Left hindlimb (tissue), 1 donor: Measurements from ENCODE around the gene KRTAP9-4.
"Not testable (repeated sequence)": the region's sequence is repeated elsewhere in the genome, so short reads cannot be mapped to it uniquely, and the experiment has no call there.

Source experiments
- DNase-seq: peaks from one replicate; pipeline ENCODE4 v3.0.0-alpha.2; 2018

KRTAP9-4 gene

DNA sequence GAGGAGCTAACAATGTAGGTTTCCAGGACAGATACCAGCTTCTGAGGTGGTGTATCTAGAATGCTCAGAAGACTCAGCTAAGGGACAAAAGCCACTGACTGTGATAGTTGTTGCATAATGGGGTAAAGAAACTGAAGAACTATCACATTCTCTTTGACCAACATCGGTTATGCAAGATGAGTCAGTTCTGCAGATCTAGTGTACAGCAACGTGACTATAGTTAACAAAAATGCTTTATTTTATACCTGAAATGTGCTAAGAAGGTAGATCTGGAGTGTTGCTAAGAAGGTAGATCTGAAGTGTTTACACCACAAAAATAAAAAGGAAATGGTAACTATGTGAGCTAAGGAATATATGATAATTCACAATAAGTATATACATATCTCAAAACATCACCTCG, 18.2 kb downstream of the KRTAP9-4 start:
- no peak for DNase-seq

DNA sequence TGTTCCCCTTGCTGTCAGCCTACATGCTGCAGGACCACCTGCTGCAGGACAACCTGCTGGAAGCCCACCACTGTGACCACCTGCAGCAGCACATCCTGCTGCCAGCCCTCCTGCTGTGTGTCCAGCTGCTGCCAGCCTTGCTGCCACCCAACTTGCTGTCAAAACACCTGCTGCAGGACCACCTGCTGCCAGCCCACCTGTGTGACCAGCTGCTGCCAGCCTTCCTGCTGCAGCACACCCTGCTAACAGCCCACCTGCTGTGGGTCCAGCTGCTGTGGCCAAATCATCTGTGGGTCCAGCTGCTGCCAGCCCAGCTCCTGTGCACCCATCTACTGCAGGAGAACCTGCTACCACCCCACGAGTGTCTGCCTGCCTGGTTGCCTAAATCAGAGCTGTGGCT, 21.8 kb downstream of the KRTAP9-4 start:
- DNase-seq, result not testable (repeated sequence)

DNA sequence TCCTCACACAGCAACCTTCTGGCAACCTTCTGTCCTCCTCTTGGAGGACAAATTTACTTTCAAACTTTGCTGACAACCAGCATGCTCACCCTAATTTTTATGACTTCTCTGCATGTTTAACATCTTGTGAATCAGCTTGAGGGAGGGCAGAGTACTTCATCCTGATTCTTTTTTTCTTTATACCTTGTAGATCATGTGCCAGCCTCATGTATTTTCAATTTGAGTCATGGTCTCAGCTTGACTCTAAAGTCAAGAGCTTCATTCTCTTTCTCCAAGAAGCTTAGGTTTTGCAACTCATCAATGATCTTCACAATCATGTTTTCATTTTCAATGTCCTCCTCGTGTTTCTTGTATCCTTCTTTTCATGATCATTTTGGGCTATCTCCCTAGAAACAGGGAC, 22.4 kb downstream of the KRTAP9-4 start:
- DNase-seq, result no peak

DNA sequence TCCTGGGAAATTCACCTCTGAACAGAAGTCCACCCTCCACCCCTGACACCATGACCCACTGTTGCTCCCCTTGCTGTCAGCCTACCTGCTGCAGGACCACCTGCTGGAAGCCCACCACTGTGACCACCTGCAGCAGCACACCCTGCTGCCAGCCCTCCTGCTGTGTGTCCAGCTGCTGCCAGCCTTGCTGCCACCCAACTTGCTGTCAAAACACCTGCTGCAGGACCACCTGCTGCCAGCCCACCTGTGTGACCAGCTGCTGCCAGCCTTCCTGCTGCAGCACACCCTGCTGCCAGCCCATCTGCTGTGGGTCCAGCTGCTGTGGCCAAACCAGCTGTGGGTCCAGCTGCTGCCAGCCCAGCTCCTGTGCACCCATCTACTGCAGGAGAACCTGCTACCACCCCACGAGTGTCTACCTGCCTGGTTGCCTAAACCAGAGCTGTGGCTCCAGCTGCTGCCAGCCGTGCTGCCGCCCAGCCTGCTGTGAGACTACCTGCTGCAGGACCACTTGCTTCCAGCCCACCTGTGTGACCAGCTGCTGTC, 26.2 kb downstream of the KRTAP9-4 start, which contains the start of gene KRTAP9-7:
TSS of gene KRTAP9-7 (plus strand) at position 51 of the 543 bp plus-strand sequence. CDS start at position 51, 0 bp downstream.
- DNase-seq, result not testable (repeated sequence)

DNA sequence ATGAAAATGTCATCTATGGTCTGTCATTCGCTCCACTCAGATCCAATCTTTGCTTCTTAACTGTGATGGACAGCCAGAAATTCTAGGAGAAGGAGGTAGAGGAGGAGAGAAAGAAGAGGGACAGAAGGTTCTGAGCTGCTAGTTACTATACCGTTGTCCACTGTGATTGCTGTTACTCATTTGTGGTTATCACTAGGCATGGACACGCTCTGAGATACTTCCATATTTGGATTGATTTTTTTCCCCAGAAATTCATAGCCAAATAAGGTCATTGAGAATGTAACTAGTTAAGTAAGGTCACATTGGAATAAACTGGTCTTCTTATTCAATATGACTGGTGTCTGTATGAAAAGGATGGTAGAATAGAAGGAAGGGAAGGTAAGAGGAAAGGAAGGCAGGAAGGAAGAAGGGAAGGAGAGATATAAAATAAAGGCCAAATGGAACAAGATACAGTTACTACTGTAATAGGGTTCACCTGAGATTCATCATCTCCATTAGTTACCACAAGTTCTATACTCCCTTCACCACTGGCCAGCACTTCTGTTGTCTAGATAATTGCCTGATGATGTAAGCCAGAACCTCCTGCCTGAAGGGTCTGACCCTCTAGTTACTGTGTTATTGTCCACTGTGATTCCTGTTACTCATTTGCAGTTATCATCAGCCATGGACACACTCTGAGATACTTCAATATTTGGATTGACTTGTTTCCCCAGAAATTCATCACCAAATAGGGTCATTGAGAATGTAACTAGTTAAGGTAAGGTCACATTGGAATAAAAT, 28.9 kb downstream of the KRTAP9-4 start:
- DNase-seq, result no peak

DNA sequence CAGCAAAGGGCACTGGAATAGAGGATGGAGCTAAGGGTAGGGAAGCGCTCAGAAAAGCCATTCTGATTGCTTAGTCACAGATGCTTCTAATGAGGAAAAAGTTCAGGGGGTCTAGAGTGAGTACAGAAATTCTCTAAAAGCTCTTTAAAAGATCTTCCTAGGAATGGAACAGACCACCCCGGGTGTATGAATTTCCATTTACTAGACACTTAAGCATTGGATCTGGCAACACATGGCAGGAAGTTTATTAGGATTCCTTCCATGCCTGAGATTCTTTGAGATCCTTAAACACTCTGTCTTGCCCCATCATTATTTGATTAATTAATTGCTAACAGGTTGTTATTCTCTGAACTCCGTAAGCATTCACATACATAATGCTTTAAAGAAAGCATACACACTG, 34.6 kb downstream of the KRTAP9-4 start:
- DNase-seq, result no peak

DNA sequence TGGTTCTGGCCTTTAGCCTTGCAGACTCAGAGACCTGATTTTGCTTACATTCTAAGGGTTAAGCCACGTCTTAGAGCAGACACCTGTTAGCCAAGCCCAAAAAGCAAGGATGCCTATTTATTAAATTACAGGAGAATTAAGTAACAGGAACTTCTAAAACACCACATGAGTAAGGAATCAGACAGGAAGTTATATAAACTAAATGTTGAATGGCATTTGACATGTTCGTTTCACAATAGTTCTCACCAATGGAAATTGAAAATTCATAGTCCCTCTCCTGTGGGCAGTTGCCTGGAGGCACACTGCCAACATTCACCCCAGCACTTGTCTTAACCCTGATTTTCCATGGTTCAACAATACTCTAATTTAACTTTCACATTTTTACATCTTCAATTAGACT, 35.1 kb downstream of the KRTAP9-4 start:
- no peak for DNase-seq

DNA sequence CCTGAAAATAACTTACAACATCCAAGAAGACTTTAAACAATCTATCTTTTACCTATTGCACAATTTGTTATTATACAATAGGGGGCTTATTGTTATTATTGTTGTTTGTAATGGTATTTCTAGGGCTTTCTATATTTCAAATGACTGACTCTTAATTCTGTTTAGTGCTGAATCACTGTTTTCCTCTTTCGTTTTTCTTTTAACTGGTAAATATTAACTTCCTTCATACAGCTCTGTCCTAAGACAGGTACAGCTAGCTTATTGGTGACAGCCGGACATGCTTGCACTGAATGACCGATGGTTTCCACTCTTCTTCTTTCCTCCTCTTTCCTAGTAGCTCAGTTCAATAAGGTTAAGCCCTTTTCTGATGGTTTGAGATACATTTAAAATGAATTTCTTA, 37.6 kb downstream of the KRTAP9-4 start:
- DNase-seq, result no peak

DNA sequence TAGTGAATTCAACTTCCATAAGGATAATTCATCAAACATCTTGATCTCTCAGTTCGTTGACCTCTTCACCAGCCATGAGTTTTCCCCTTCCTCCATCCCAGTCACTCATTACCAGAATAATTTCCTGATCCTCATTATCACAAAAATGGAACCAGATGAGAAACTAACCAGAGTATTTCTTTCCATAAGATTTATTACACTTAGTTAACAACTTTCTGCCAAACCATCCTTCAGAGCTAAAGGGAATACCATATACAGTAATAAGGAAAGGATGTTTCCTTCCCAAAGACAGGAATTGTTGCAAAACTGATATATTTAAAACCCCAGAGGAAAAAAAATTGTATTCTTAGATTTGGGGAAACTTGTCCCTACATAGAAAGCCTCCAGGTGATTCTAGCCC, 44.5 kb downstream of the KRTAP9-4 start:
- DNase-seq, result no peak

DNA sequence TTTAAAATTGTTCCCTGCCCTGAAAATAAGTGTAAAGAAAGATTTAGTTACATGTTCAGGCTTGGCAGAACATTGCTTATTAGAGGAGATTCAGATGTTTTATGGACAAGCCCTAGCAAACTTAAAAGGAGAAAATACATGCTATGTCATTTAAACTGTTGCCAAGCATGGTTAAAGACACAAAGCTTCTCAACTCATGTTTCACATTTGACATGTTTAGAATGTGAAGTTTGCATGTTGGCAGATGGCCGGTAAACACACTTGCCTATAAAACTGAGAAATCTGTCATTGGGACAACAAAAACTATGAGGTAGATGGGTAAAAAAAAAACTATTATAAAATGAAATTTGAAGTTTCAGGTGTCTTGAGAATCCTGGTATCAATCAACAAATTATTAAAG, 47.4 kb downstream of the KRTAP9-4 start:
- no peak for DNase-seq

DNA sequence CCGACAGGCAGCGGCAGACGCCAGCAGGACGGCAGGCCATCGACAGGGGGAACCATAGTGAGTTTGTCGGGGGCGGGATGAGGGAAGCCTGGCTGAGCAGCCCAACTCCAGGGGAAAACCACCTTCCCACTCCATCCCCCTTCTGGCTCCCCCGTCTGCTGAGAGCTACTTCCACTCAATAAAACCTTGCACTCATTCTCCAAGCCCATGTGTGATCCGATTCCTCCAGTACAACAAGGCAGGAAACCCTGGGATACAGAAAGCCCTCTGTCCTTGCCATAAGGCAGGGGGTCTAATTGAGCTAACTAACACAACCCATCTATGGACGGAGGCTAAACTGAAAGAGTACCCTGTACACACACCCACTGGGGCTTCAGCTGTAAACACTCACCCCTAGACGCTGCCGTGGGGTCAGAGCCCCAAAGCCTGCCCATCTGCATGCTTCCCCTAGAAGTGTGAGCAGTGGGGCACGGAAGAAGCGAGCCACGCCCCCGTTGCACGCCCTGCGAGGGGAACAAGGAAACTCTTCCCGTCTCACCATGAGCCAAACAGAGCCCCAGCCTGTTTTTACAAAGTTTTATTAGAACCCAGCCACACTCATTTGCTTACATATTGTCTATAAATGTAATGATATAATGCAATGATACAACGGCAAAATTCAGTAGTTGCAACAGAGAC, 49.1 kb downstream of the KRTAP9-4 start:
- no peak for DNase-seq
